ENCODE measurements around the gene NBAS. TPM values are rescaled to one million over a fixed set of nuclear protein-coding genes. Genes with fewer than 3 reads are reported as not detected.

The NBAS gene
- total and polyA plus RNA-seq, 9 of the 15 experiments (the other 6 are each of a cell fraction or from before 2014, with no cell fraction given) = 15.3 to 94.4 (median 69.9) TPM

- TF ChIP-seq RBM22 (IDR thresholded peaks at IDR 0.05; ENCODE audit: low read depth, low read length, poor library complexity, severe bottlenecking) = no peak
- TF ChIP-seq CREBBP (IDR thresholded peaks at IDR 0.05; ENCODE audit: low read depth, low read length) = no peak
- no peak for TF ChIP-seq RNF219 (CRISPR knock-in tag; IDR thresholded peaks at IDR 0.05)
- TF ChIP-seq ILK (tag; IDR thresholded peaks at IDR 0.05; ENCODE audit: borderline replicate concordance, low read depth) = no peak
- peak in 1 of 2 experiments; percentile 84; a peak in 2 of 4 replicates for TF ChIP-seq ZNF639 (CRISPR knock-in tag; conservative IDR thresholded peaks at IDR 0.05 in 1 of 2, IDR thresholded peaks at IDR 0.05 in 1 of 2)
- TF ChIP-seq GATAD2B (IDR thresholded peaks at IDR 0.05; ENCODE audit: borderline replicate concordance) = peak; percentile 87
- TF ChIP-seq UBTF (IDR thresholded peaks at IDR 0.05; ENCODE audit: borderline replicate concordance in 1 of 2, low read depth in 2 of 2, low read length in 2 of 2) = no peak
- no peak for TF ChIP-seq MAX (CRISPR knock-in tag; IDR thresholded peaks at IDR 0.05)
- no peak for TF ChIP-seq CHCHD3 (CRISPR knock-in tag; IDR thresholded peaks at IDR 0.05)
- no peak for TF ChIP-seq HNRNPK (IDR thresholded peaks at IDR 0.05; ENCODE audit: low read depth, low read length, poor library complexity, severe bottlenecking)
- TF ChIP-seq DDX20 (tag; IDR thresholded peaks at IDR 0.05; ENCODE audit: low read depth) = no peak
- TF ChIP-seq CHD2 (IDR thresholded peaks at IDR 0.05; ENCODE audit: low read depth, low read length) = no peak
- TF ChIP-seq XRCC3 (IDR thresholded peaks at IDR 0.05) = no peak
- no peak for TF ChIP-seq ZNF655 (CRISPR knock-in tag; IDR thresholded peaks at IDR 0.05)
- TF ChIP-seq PHB2 (IDR thresholded peaks at IDR 0.05; ENCODE audit: low read depth) = peak; percentile 77
- no peak for TF ChIP-seq ETS2 (tag; IDR thresholded peaks at IDR 0.05; ENCODE audit: borderline replicate concordance, poor library complexity, severe bottlenecking)
- TF ChIP-seq HNRNPL (IDR thresholded peaks at IDR 0.05; ENCODE audit: low read depth, low read length) = no peak
- TF ChIP-seq SNRNP70 (optimal IDR thresholded peaks at IDR 0.05; ENCODE audit: low read depth, low read length) = no peak
- TF ChIP-seq ZFP30 (CRISPR knock-in tag; IDR thresholded peaks at IDR 0.05; ENCODE audit: borderline replicate concordance) = no peak
- TF ChIP-seq NFATC3 (IDR thresholded peaks at IDR 0.05) = 0 out of 2 replicates have a peak, but pooled peaks have one; percentile 55
- TF ChIP-seq RNF2 (IDR thresholded peaks at IDR 0.05) = peak; percentile 72; the same call in 1 of the 2 replicates
These were observed 4.7 kb downstream of the NBAS start (continued) for GRCh38 chr2:15556311-15556930.

All from K562 (cell line).